SU-DHL-6 (cell line): ENCODE data around the gene SAMSN1.

ENCODE experiments used
- EZH2phosphoT487 ChIP-seq: fragments of 200-600 bp; sonication (generic), shearing (Covaris generic); conservative IDR thresholded peaks from 2 replicates; pipeline ENCODE4 v1.6.1; 2018; ENCODE audit warnings: mild to moderate bottlenecking, antibody characterized with exemption, low read length, moderate library complexity, mixed read lengths
- TF ChIP-seq, protein P1 (sequence below): fragments of 200-600 bp; sonication (generic); IDR thresholded peaks from one replicate; pipeline ENCODE4 v1.5.1; 2017; ENCODE audit warnings: antibody characterized with exemption, mild to moderate bottlenecking, low read length, moderate library complexity; ENCODE audit not compliant: insufficient read depth, poor library complexity, severe bottlenecking

DNA sequence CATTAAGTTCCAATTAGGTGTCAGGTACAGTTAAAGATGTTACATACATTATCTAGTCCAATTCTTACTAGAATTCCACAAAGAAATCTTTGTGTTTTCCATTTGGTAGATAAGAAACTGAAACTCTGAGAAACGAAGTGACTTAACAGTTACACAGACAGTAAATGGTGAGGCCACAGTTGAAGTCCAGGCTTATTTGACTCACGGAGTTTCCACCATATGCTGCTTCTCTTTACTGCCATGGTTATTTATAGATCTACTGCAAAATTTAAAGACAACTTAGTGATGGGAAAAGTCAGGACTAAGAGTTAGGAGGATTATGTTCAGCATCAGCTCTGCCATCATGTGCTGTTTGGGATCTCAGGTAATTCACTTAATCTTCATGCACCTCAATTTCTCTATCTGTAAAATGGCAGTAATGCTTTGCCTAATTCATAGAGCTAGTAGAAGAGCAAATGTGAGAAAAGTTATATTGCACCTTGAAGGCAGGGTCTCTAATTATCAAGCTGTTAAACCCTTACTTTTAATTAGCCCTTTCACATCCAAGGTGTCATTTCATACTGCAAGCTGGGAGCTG lies 26.2 kb upstream of the SAMSN1 start:
- TF ChIP-seq, protein P1, sequence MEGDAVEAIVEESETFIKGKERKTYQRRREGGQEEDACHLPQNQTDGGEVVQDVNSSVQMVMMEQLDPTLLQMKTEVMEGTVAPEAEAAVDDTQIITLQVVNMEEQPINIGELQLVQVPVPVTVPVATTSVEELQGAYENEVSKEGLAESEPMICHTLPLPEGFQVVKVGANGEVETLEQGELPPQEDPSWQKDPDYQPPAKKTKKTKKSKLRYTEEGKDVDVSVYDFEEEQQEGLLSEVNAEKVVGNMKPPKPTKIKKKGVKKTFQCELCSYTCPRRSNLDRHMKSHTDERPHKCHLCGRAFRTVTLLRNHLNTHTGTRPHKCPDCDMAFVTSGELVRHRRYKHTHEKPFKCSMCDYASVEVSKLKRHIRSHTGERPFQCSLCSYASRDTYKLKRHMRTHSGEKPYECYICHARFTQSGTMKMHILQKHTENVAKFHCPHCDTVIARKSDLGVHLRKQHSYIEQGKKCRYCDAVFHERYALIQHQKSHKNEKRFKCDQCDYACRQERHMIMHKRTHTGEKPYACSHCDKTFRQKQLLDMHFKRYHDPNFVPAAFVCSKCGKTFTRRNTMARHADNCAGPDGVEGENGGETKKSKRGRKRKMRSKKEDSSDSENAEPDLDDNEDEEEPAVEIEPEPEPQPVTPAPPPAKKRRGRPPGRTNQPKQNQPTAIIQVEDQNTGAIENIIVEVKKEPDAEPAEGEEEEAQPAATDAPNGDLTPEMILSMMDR = no peak
- no peak for TF ChIP-seq EZH2phosphoT487
